ENCODE data around the gene SLX4IP. TPM values are rescaled to one million over a fixed set of nuclear protein-coding genes. Genes with fewer than 3 reads are reported as not detected.
"Not testable (repeated sequence)": the region's sequence is repeated elsewhere in the genome, so short reads cannot be mapped to it uniquely, and the experiment has no call there.

Gene SLX4IP
- 3.0 TPM for total RNA-seq
- long read RNA-seq, full-length matches to known transcripts = 2 of 13 reads
- long read RNA-seq, partial matches to known transcripts = 3 of 13 reads
- long read RNA-seq, other reads (novel, unspliced or antisense) = 8 of 13 reads

- peak; percentile 93 for DNase-seq (ENCODE audit: low spot score)
Measured at GRCh38 chr20:10434832-10435812, at the start of gene SLX4IP. Gene SLX4IP, plus strand, starts transcription at chr20:10435305. Its CDS starts 22,900 bp downstream, at chr20:10458205.

DNA sequence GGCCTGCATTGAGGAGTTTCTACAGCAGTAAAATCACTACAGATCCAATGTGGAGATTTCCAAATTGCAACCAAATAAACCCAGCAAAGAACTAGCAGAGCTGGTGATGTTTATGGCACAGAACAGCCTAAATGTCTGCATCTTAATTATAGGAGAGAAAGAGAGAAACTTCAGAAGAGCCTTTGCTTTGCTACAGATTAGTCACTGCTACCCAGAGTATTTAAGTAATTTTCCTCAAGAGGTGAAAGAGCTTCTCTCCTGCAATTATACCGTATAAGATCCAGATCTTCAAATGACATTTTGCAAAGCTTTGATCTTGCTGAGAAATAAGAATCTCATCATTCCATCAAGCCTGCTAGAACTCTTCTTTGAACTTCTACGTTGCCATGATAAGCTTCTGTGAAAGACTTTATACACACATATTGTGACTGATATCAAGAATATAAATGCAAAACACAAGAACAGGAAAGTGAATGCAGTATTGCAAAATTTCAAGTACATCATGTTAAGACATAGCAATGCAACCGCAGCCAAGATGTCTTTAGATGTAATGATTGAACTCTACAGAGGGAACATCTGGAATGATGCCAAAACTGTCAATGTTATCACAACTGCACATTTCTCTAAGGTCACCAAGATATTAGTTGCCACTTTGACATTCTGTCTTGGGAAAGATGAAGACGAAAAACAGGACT is 49.1 kb upstream of the SLX4IP start:
- no peak for DNase-seq (ENCODE audit: low spot score)

- DNase-seq (ENCODE audit: low spot score) = no peak
Measured at GRCh38 chr20:10387686-10388085, 47.4 kb upstream of the SLX4IP start.

DNA sequence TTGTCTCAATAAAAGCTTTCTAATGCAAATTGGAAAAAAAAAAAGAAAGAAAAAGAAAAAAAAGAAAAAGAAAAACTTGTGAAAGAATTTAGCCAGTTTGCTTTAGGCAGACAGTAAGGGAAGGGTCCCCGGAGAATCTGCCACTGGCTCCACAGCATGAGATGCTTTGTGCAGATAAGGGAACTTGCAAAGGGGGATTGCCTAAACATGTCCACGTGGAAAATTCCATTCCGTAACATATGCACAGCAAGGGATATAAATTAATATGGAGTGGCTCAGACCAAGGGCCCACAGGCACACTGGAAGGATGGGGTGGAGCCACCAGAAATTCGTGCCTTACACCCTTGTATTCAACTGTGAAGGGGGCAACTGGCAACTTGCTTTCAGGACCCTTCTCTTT is 46.5 kb upstream of the SLX4IP start:
- no peak for DNase-seq (ENCODE audit: low spot score)

DNA sequence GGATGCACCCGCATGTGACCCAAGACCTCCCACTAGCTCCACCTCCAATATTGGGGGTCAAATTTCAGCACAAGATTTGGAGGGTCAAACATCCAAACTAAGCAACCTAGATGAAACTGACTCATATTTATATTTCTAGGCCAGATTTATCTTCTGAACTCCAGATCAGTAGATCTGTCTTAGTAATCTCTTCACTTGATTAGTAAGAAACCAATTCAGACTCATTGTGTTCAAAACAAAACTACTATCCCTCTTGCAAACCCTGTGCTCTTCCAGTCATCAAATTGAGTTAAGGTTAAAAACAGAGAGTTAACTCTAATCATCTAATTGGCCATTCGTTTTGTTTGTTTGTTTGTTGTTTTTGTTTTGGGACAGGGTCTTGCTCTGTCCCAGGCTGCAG is 44.4 kb upstream of the SLX4IP start:
- DNase-seq (ENCODE audit: low spot score) = no peak

DNA sequence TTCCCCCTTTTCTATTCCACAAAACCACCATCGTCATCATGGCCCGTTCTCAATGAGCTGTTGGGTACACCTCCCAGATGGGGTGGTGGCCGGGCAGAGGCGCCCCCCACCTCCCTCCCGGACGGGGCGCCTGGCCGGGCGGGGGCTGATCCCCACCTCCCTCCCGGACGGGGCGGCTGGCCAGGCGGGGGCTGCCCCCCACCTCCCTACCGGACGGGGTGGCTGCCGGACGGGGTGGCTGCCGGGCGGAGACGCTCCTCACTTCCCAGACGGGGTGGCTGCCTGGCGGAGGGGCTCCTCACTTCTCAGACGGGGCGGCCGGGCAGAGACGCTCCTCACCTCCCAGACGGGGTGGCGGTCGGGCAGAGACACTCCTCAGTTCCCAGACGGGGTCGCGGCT is 40.4 kb upstream of the SLX4IP start:
- not testable (repeated sequence) for DNase-seq (ENCODE audit: low spot score)

DNA sequence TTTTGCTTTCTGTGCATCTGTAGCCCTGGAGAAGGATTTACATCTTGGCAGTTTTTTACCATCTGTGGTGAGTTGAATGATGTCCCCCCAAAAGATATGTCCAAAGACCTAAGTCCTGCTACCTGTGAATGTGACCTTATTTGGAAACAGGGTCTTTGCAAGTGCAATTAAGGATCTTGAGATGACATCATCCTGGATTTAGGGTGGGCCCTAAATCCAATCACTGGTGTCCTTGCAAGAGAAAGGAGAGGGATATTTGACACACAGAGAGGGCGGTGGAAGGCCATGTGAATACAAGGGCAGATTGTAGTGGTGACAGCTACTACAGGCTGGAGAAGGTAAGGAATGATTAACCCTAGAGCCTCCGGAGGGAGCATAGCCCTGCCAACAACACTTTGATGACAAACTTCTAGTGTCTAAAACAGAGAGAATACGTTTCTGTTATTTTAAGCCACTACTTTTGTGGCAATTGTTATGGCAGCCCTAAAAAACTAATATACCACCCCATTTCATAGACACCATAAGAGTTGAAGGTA is 36.2 kb upstream of the SLX4IP start:
- no peak for DNase-seq (ENCODE audit: low spot score)

DNA sequence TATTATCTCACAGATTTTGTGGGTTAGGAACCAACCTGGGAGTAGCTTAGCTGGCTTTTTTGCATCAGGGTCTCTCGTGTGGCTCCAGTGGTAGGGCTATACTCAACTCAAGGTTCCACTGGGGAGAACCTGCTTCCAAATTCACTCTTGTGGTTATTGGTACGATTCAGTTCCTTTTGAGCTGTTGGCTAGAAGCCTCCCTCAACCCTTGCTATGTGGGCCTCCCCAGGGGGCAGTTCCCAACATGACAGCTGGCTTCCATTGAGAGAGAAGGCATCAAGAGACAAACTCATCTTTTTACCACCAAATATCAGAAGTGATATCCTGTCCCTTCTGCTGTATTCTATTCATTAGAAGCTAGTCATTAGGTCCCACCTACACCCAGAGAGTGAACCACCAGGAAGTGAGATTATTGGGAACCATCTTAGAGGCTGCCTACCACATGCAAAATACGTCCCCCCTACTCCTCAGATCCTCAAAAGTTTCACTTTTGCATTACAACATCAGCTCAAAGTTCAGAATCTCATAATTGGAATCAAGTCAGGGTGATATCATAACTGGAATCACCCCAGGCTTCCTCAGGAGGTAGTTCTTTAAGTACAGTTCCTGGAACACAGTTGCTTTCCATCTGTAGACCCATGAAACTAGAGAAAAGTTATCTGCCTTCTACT is 32.0 kb upstream of the SLX4IP start:
- DNase-seq (ENCODE audit: low spot score) = no peak

DNA sequence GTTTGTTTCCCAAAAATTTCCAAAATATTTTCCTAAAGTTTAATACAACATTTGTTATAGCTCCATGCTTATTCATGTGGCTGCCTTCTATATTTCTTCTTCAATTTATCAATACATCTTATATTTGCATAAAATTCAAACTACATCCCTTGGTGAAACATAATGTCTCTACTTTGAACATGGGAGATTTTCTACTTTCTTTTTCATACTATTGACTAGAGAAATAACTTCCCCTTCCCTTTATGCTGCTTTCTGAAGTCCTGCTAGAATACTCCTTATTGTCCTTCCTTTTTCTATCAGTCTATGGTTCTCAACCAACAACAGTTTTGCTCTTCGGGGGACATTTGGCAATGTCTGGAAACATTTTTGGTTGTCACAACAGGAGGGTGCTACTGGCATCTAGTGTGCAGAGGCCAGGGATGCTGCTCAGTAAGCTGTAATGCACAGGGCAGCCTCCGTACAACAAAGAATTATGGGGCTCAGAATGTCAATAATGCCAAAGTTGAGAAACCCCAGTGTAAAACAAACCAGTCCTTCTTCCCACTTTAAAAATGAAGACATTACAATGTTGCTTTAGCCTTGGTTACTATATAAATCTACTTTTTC is 31.0 kb upstream of the SLX4IP start:
- no peak for DNase-seq (ENCODE audit: low spot score)

DNA sequence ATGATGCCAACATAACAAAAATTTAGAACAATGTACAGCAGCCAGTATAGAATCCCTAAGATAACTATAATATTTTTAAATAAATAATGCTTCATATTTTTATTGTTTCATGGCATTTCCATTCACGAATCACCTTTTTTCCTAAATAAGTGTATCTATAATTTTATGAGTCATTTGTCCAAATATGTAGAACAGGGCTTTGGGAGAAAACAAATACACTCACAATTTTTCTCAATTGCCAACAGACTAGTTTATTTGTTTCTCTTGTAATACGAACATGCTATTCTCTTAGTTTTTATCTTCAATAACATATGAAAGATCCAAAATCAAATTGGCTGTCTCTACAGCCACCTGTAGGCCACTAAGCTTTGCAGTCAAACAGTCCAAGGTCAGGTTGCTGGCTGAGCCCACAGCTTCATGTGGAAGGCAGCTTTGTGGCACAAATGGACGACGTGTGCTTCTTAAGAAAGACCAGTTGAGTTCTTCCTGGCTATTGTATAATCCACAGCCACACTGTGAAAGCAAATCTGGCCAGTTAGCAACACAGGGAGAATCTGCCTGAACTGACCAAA is 30.1 kb upstream of the SLX4IP start:
- no peak for DNase-seq (ENCODE audit: low spot score)

- no peak for DNase-seq (ENCODE audit: low spot score)
Measured at GRCh38 chr20:10408108-10408813, 26.8 kb upstream of the SLX4IP start.

- DNase-seq (ENCODE audit: low spot score) = no peak
Measured at GRCh38 chr20:10411673-10412072, 23.4 kb upstream of the SLX4IP start.

DNA sequence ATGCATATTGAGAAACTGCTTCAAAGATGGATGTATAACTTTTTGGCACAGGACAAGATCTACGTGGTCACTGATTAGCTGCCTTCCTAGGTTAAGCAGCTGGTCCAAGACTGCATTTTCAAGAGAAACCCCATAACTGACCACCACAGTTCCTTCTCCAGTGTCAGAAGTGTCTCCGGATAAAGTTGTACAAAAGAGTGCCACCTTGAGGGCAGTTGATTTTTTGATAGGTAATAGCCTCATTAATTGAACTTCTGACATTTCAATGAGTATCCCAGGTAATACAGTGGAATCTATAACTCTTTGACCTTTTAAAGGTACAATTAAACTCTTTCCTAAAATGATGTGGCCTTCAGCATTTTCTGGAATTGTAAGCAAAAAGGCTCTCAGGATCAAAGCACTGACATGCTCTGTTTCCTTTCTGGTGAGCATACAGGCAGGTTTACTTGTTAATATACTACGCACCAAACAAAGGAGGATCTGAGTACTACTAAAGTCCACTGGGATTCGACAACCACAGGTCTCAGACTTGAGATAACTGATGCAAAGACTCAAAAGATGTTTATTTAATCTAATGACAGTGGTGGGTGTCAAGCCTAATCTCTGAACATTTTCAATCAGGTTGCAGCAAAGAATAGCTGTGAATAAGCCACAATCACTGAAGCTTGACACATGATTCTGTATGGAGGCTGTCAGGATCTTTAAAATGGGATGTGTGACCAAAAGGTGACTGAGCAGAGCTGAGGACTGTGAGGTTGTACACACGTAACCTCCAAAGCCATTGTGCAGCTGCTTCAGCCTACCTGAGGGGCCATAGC is 22.3 kb upstream of the SLX4IP start:
- DNase-seq (ENCODE audit: low spot score) = no peak

GRCh38 chr20:10415013-10415650 is 20.0 kb upstream of the SLX4IP start:
- DNase-seq (ENCODE audit: low spot score) = no peak

GRCh38 chr20:10417218-10417617 is 17.9 kb upstream of the SLX4IP start:
- not testable (repeated sequence) for DNase-seq (ENCODE audit: low spot score)

GRCh38 chr20:10419550-10420133 is 15.5 kb upstream of the SLX4IP start:
- DNase-seq (ENCODE audit: low spot score) = no peak

DNA sequence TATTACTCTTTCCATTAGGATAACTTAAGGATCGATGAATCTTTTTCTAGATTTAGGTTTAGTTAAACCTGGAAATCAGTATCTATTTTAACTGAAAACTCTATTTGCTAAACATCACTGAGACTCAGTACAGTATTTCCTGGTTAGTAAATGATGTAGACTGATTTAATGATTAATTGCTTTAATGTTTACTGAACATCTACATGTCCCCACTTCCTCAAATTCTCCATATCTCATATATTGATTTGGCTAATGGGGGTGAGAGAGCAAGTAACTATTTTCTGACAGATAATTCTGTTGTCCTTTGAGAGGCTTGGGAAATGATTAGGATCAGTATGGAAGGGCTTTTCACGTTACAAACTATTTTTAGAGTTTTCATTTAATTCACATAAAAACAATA is 11.4 kb upstream of the SLX4IP start:
- DNase-seq (ENCODE audit: low spot score) = no peak

DNA sequence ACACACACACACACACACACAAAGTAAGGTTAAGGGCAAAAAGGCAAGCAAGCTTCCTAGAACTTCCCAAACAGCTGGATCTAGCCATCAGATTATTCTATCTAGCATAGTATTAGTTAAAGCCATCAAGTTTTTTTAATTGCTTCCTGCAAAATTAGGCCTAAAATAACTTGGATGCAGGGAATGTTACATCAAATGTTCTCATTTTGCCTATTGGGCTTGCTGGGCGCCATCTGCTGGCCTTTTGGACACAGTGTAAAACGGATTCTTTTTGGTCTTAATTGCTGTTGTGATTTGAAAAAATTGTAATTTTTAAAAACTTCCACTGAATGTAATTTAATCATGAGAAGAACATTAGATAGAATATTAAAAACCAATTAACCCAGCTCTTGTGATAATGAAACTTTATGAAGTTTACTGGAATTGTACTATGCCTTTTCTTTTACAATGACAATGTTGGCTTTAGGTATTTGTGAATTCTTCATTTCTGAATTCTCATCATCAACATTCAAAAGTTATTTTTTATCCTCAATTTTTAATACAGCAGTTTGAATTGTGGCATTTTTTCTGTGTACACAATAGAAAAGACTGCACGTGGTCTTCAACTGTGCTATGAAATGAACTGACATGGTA is 7.9 kb upstream of the SLX4IP start:
- no peak for DNase-seq (ENCODE audit: low spot score)
